WTC11 (cell line): ENCODE measurements around the gene ZNF470. TPM values are rescaled to one million over a fixed set of nuclear protein-coding genes. Genes with fewer than 3 reads are reported as not detected.

Source experiments
- ATF1 ChIP-seq: sonication (generic); formaldehyde crosslinking; IDR thresholded peaks from 2 replicates; pipeline ENCODE4 v1.8.1; 2023; ENCODE audit warnings: mild to moderate bottlenecking, moderate library complexity, missing genetic modification reagents
- CREM ChIP-seq: sonication (generic); formaldehyde crosslinking; IDR thresholded peaks from 2 replicates; pipeline ENCODE4 v1.8.1; 2022; ENCODE audit warnings: mild to moderate bottlenecking, missing genetic modification reagents, moderate library complexity
- E2F4 ChIP-seq: sonication (generic); formaldehyde crosslinking; IDR thresholded peaks from 2 replicates; pipeline ENCODE4 v1.8.1; 2022; ENCODE audit warnings: low read depth, mild to moderate bottlenecking, moderate library complexity, missing genetic modification reagents, borderline replicate concordance
- ETV6 ChIP-seq: sonication (generic); formaldehyde crosslinking; IDR thresholded peaks from 2 replicates; pipeline ENCODE4 v1.8.1; 2022; ENCODE audit warnings: mild to moderate bottlenecking, missing genetic modification reagents
- KAT7 ChIP-seq: sonication (generic); formaldehyde crosslinking; IDR thresholded peaks from 2 replicates; pipeline ENCODE4 v1.8.1; 2023; ENCODE audit warnings: missing genetic modification reagents, mild to moderate bottlenecking, borderline replicate concordance
- NFE2L1 ChIP-seq: sonication (generic); formaldehyde crosslinking; IDR thresholded peaks from 2 replicates; pipeline ENCODE4 v1.8.1; 2023; ENCODE audit warnings: missing genetic modification reagents
- PRDM15 ChIP-seq: sonication (generic); formaldehyde crosslinking; IDR thresholded peaks from 2 replicates; pipeline ENCODE4 v1.8.0; 2022; ENCODE audit warnings: missing genetic modification reagents
- RORB ChIP-seq: fragments of 250-450 bp; sonication (Bioruptor Pico); IDR thresholded peaks from 2 replicates; pipeline ENCODE4 v1.9.0; 2021; ENCODE audit warnings: mild to moderate bottlenecking
- SMAD4 ChIP-seq: sonication (generic); formaldehyde crosslinking; IDR thresholded peaks from 2 replicates; pipeline ENCODE4 v1.8.0; 2022; ENCODE audit warnings: mild to moderate bottlenecking, missing genetic modification reagents
- SOX15 ChIP-seq: fragments of 250-450 bp; sonication (Bioruptor Pico); IDR thresholded peaks from 2 replicates; pipeline ENCODE4 v1.9.0; 2021; ENCODE audit warnings: mild to moderate bottlenecking
- TCF7 ChIP-seq: sonication (generic); formaldehyde crosslinking; IDR thresholded peaks from 2 replicates; pipeline ENCODE4 v1.8.0; 2022; ENCODE audit warnings: mild to moderate bottlenecking, low read depth, missing genetic modification reagents, moderate library complexity
- ZBTB21 ChIP-seq: sonication (generic); formaldehyde crosslinking; IDR thresholded peaks from 2 replicates; pipeline ENCODE4 v1.8.1; 2023; ENCODE audit warnings: mild to moderate bottlenecking, missing genetic modification reagents, borderline replicate concordance
- ZNF121 ChIP-seq: sonication (generic); formaldehyde crosslinking; IDR thresholded peaks from 2 replicates; pipeline ENCODE4 v1.8.0; 2023; ENCODE audit warnings: missing genetic modification reagents
- ZNF138 ChIP-seq: sonication (generic); formaldehyde crosslinking; conservative IDR thresholded peaks from 2 replicates; pipeline ENCODE4 v1.8.1; 2022; ENCODE audit warnings: mild to moderate bottlenecking, moderate library complexity, missing genetic modification reagents
- ZNF219 ChIP-seq: sonication (generic); formaldehyde crosslinking; IDR thresholded peaks from 2 replicates; pipeline ENCODE4 v1.8.0; 2023; ENCODE audit warnings: missing genetic modification reagents, mild to moderate bottlenecking, borderline replicate concordance
- ZNF416 ChIP-seq: fragments of 250-450 bp; sonication (Bioruptor Pico); IDR thresholded peaks from 2 replicates; pipeline ENCODE4 v1.9.0; 2021; ENCODE audit warnings: mild to moderate bottlenecking, inconsistent platforms
- total RNA-seq: library from RNA; stranded (reverse); gene quantifications from 3 replicates; pipeline ENCODE4 v1.2.3, GENCODE V29; 2021
- TF ChIP-seq, protein P1 (sequence below): fragments of 250-450 bp; sonication (Bioruptor Pico); IDR thresholded peaks from 2 replicates; pipeline ENCODE4 v1.9.0; 2021; ENCODE audit warnings: mild to moderate bottlenecking, borderline replicate concordance
- TF ChIP-seq, protein P2 (sequence below): fragments of 200-600 bp; IDR thresholded peaks from 2 replicates; pipeline ENCODE4 v1.8.0; 2022; ENCODE audit warnings: antibody characterized with exemption
- TF ChIP-seq, protein P3 (sequence below): sonication (generic); formaldehyde crosslinking; IDR thresholded peaks from 2 replicates; pipeline ENCODE4 v1.8.1; 2023; ENCODE audit warnings: mild to moderate bottlenecking, moderate library complexity, missing genetic modification reagents
- TF ChIP-seq, protein P4 (sequence below): sonication (generic); formaldehyde crosslinking; IDR thresholded peaks from 2 replicates; pipeline ENCODE4 v1.8.1; 2023; ENCODE audit warnings: mild to moderate bottlenecking, missing genetic modification reagents, moderate library complexity
- TF ChIP-seq, protein P5 (sequence below): sonication (generic); formaldehyde crosslinking; IDR thresholded peaks from 2 replicates; pipeline ENCODE4 v1.8.0; 2022; ENCODE audit warnings: mild to moderate bottlenecking, missing genetic modification reagents

The ZNF470 gene
- total RNA-seq, 1 experiment from 2014 or later: 6.5 TPM

GRCh38 chr19:56567274-56568120 lies at the start of gene ZNF470 (continued):
- TF ChIP-seq, protein P1, sequence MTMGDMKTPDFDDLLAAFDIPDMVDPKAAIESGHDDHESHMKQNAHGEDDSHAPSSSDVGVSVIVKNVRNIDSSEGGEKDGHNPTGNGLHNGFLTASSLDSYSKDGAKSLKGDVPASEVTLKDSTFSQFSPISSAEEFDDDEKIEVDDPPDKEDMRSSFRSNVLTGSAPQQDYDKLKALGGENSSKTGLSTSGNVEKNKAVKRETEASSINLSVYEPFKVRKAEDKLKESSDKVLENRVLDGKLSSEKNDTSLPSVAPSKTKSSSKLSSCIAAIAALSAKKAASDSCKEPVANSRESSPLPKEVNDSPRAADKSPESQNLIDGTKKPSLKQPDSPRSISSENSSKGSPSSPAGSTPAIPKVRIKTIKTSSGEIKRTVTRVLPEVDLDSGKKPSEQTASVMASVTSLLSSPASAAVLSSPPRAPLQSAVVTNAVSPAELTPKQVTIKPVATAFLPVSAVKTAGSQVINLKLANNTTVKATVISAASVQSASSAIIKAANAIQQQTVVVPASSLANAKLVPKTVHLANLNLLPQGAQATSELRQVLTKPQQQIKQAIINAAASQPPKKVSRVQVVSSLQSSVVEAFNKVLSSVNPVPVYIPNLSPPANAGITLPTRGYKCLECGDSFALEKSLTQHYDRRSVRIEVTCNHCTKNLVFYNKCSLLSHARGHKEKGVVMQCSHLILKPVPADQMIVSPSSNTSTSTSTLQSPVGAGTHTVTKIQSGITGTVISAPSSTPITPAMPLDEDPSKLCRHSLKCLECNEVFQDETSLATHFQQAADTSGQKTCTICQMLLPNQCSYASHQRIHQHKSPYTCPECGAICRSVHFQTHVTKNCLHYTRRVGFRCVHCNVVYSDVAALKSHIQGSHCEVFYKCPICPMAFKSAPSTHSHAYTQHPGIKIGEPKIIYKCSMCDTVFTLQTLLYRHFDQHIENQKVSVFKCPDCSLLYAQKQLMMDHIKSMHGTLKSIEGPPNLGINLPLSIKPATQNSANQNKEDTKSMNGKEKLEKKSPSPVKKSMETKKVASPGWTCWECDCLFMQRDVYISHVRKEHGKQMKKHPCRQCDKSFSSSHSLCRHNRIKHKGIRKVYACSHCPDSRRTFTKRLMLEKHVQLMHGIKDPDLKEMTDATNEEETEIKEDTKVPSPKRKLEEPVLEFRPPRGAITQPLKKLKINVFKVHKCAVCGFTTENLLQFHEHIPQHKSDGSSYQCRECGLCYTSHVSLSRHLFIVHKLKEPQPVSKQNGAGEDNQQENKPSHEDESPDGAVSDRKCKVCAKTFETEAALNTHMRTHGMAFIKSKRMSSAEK (CRISPR knock-in tag): no peak
- TF ChIP-seq ATF1 (no peak), ZNF416 (CRISPR knock-in tag) (no peak), ZNF219 (CRISPR knock-in tag) (no peak), KAT7 (CRISPR knock-in tag) (no peak), NFE2L1 (CRISPR knock-in tag) (peak; percentile 87), SMAD4 (CRISPR knock-in tag) (0 out of 2 replicates have a peak, but pooled peaks have one; percentile 7), ETV6 (CRISPR knock-in tag) (0 out of 2 replicates have a peak, but pooled peaks have one; percentile 35), RORB (CRISPR knock-in tag) (no peak), PRDM15 (CRISPR knock-in tag) (no peak), ZBTB21 (CRISPR knock-in tag) (no peak), CREM (CRISPR knock-in tag) (peak; percentile 47; the same call in 1 of the 2 replicates), E2F4 (CRISPR knock-in tag) (peak; percentile 73; the same call in 1 of the 2 replicates), ZNF121 (CRISPR knock-in tag) (0 out of 2 replicates have a peak, but pooled peaks have one; percentile 30), TCF7 (0 out of 2 replicates have a peak, but pooled peaks have one; percentile 47), SOX15 (no peak), ZNF138 (peak; percentile 65; the same call in 1 of the 2 replicates)
- TF ChIP-seq, protein P2, sequence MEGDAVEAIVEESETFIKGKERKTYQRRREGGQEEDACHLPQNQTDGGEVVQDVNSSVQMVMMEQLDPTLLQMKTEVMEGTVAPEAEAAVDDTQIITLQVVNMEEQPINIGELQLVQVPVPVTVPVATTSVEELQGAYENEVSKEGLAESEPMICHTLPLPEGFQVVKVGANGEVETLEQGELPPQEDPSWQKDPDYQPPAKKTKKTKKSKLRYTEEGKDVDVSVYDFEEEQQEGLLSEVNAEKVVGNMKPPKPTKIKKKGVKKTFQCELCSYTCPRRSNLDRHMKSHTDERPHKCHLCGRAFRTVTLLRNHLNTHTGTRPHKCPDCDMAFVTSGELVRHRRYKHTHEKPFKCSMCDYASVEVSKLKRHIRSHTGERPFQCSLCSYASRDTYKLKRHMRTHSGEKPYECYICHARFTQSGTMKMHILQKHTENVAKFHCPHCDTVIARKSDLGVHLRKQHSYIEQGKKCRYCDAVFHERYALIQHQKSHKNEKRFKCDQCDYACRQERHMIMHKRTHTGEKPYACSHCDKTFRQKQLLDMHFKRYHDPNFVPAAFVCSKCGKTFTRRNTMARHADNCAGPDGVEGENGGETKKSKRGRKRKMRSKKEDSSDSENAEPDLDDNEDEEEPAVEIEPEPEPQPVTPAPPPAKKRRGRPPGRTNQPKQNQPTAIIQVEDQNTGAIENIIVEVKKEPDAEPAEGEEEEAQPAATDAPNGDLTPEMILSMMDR: no peak
- TF ChIP-seq, protein P3, sequence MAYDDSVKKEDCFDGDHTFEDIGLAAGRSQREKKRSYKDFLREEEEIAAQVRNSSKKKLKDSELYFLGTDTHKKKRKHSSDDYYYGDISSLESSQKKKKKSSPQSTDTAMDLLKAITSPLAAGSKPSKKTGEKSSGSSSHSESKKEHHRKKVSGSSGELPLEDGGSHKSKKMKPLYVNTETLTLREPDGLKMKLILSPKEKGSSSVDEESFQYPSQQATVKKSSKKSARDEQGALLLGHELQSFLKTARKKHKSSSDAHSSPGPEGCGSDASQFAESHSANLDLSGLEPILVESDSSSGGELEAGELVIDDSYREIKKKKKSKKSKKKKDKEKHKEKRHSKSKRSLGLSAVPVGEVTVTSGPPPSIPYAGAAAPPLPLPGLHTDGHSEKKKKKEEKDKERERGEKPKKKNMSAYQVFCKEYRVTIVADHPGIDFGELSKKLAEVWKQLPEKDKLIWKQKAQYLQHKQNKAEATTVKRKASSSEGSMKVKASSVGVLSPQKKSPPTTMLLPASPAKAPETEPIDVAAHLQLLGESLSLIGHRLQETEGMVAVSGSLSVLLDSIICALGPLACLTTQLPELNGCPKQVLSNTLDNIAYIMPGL (CRISPR knock-in tag): 0 out of 2 replicates have a peak, but pooled peaks have one; percentile 33
- TF ChIP-seq, protein P4, sequence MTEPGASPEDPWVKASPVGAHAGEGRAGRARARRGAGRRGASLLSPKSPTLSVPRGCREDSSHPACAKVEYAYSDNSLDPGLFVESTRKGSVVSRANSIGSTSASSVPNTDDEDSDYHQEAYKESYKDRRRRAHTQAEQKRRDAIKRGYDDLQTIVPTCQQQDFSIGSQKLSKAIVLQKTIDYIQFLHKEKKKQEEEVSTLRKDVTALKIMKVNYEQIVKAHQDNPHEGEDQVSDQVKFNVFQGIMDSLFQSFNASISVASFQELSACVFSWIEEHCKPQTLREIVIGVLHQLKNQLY (CRISPR knock-in tag): no peak
- TF ChIP-seq, protein P5, sequence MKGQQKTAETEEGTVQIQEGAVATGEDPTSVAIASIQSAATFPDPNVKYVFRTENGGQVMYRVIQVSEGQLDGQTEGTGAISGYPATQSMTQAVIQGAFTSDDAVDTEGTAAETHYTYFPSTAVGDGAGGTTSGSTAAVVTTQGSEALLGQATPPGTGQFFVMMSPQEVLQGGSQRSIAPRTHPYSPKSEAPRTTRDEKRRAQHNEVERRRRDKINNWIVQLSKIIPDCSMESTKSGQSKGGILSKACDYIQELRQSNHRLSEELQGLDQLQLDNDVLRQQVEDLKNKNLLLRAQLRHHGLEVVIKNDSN (CRISPR knock-in tag): 0 out of 2 replicates have a peak, but pooled peaks have one; percentile 28
